Omental fat pad (tissue), 4 donors: ENCODE results near the gene ATP8A2. TPM values are rescaled to one million over a fixed set of nuclear protein-coding genes. Genes with fewer than 3 reads are reported as not detected.

Experiments used
- ATAC-seq: fragments of 150-250 bp; one replicate; pipeline ENCODE4 v1.9.1; 2016; ENCODE audit warnings: mild to moderate bottlenecking, moderate library complexity; ENCODE audit not compliant: low FRiP score
- DNase-seq: peaks from one replicate; pipeline ENCODE4 v3.0.0-alpha.2; 2019; ENCODE audit warnings: low spot score
- CTCF ChIP-seq, 3 donors: fragments of 450-650 bp; IDR thresholded peaks; one replicate each; pipeline ENCODE4 v1.5.1; 2016 to 2017; ENCODE audit warnings: antibody characterized with exemption in 3 of 3, mild to moderate bottlenecking in 3 of 3, moderate library complexity in 2 of 3
- total RNA-seq, 4 donors: library from RNA; depleted of rRNA; stranded (reverse); fragments of >200 nt; gene quantifications; one replicate each; pipeline ENCODE4 v1.1.0, GENCODE V29; 2016

ATP8A2 gene
- total RNA-seq, 4 donors from 2014 or later = 0.16 to 0.19 TPM; not detected in 2

DNA sequence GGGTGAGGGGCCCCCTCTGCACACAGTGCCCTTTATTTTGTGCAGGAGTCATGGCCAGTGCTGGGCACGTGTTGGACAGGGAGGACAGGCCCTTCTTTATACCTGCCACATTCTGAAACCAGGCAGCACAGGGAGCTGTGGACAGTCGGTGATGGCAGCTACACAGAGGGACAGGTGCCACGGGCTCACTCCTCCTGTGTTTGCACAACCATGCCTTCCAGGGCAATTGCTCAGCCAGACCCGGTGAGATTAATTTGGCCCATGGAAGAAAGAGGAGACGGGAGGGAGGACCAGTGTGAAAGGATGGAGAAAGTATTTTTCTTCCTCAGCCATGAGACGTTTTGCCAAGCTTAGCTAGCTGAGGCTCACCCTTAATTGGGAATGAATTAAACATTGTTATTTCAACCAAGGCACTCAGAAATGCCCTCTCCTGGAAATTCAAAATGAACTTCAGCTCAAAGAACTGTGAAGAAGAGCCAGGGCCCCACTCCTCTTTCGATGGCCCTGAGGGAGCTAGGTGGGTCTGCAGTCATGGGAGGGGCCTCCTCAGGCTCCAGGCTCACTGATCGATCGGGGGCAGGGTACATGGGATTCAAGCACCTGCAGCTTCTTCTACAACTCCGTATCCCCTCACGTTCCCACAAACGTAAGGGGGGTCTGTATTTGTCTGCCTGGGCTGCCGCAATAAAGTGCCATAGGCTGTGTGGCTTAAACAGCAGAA is 638.9 kb downstream of the ATP8A2 start:
- no peak for ATAC-seq

DNA sequence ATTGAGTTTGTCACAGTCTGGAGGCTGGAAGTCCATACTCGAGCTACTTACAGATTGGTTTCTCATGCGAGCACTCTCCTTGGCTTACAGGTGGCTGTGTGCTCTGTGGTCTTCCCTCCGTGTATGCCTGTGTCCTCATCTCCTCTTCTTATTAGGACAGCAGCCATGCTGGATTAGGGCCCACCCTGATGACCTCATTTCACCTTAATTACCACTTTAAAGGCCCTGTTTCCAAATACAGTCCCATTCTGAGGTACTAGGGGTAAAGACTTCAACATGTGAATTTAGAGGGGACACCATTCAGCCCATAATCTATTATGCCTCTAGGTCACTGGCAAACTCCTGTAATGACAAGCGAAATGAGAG is 639.4 kb downstream of the ATP8A2 start:
- TF ChIP-seq CTCF (IDR thresholded peaks at IDR 0.05) = no peak
- ATAC-seq (no peak), DNase-seq (no peak)

More for the DNA sequence above, 638.9 kb downstream of the ATP8A2 start:
- no peak for DNase-seq
- TF ChIP-seq CTCF (IDR thresholded peaks at IDR 0.05) = no peak

- DNase-seq = no peak
- TF ChIP-seq CTCF (IDR thresholded peaks at IDR 0.05) = no peak
- ATAC-seq = no peak
Measured at GRCh38 chr13:26011996-26012821, 640.4 kb downstream of the ATP8A2 start.

DNA sequence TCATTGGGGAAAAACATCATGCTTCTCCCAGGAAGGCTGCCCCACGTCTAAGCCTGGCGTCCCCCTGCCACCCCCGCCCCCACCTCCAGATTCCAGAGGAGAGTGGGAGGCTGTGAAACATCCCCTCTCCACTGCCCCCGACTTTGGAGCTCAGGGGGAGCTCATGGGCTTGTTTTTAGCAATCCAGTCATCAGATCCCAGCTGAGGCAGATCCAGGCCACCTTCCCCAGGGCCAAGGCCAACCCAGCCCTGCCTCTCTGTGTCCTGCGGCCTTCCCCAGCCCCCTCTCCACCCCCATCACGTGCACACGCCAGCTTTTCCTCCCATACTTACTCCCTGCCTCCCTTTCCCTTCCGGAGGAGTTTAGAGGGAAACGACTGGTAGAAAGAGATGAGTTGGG is 641.2 kb downstream of the ATP8A2 start:
- no peak for ATAC-seq
- no peak for TF ChIP-seq CTCF (IDR thresholded peaks at IDR 0.05)
- no peak for DNase-seq

DNA sequence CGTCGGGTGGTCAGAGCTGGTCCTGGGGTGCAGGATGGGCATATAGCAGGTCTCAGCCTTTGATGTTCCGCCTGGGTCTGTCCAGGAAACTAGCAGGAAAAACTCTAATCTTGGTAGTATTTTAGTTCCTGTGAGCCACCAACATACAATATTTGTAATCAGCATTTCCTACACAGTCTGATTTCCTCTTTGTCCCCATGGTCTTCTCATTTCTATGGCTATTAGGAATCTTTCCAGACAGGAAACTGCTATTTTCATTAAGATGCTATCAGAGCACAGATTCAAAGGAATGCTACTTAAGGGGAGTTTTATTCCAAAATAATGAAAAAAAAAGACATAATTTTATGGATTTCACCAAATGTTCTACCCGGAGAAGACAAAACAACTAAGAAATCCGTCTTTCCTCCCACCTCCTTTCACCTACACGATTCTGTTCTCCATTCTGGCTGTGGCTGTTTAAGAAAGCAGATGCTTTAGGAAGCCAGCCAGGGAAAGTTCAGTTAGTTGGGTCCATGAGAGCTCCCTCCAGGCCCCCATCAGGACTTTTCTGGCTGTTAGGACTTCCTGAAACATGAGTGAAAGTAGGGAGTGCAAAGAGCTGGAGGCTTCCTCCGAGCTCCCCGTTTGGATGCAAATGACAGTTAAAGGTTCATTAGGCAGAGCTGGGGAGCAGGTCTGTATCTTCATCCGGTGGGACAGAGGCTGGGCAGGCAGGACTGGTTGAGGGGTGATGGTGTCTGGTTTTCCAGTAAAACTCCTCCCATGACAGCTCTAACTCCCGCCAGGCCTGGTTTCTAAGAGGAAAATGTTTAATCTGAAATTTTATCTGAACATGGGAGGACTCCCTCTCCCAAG is 643.7 kb downstream of the ATP8A2 start:
- no peak for TF ChIP-seq CTCF (IDR thresholded peaks at IDR 0.05)
- ATAC-seq (no peak), DNase-seq (no peak)

DNA sequence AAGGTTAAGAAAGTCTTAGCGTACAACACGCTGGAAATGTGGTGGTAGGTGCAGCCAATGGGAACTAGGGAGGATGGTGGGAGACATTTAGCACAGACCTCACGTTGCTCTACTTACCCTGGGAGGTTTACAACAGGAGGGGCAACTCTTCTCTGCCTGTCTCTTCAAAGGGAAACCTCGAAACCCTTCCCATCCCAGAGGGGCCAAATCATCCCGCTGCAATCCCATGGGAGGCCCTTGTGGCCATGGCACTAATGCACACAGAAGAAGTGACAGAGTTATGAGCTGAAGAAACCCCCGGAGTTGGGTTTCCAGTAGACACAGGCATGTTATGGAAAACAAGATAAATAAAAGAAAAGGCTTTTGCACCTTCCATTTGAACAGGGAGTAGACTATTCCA is 644.4 kb downstream of the ATP8A2 start:
- DNase-seq (no peak), ATAC-seq (no peak)
- no peak for TF ChIP-seq CTCF (IDR thresholded peaks at IDR 0.05)
